ENCODE results near the gene COX20.
A peak's percentile ranks its signal among the peaks of the same experiment; 100 is the strongest.
"Not testable (repeated sequence)": the region's sequence is repeated elsewhere in the genome, so short reads cannot be mapped to it uniquely, and the experiment has no call there.

COX20 gene

DNA sequence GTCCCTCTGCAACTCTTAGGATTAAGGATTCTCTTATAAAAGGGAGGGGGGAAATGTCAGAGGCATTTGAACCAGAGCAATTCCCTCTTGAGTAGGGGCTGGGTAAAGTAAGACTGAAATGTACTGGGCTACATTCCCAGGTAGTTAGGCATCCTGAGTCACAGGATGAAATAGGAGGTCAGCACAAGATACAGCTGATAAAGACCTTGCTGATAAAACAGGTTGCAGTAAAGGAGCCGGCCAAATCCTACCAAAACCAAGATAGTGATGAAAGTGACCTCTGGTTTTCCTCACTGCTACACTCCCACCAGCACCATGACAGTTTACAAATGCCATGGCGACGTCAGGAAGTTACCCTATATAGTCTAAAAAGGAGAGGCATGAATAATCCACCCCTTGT, 14.3 kb upstream of the COX20 start:
- DNase-seq (ENCODE audit: low read depth in 1 of 2, low spot score in 1 of 2): no peak

DNA sequence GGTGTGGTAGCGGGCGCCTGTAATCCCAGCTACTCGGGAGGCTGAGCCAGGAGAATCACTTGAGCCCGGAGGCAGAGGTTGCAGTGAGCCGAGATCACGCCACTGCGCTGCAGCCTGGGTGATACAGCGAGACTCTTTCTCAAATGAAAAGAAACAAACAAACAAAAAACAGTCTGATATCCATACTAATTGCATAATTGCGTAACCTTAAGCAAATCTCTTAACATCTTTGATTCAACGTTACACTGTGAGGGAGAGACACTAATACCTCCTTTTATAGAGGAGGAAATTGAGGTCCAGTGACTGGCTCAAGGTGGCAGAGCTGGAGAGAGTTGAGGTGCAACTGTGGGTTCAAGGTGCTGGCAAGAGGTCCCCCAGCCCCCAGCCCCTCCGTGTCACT, 12.6 kb upstream of the COX20 start:
- no peak for DNase-seq (ENCODE audit: low read depth in 1 of 2, low spot score in 1 of 2)

DNA sequence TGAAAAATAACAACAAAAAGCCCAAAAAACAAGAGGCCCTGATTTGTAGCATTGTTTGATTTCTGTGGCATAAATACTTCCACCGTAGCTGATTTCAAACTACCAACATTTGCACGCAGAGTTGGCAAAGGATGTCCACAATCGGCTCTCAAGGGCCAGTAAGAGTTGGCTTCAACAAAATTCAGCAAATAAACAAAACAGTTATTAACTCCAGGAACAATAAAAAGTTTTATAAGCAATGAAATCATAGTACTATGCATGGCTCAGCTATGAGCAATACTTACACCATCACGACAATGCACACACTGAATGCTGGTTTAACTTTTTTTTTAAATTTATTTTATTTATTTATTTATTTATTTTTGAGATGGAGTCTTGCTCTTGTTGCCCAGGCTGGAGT, 8.7 kb upstream of the COX20 start:
- no peak for DNase-seq (ENCODE audit: low read depth in 1 of 2, low spot score in 1 of 2)

DNA sequence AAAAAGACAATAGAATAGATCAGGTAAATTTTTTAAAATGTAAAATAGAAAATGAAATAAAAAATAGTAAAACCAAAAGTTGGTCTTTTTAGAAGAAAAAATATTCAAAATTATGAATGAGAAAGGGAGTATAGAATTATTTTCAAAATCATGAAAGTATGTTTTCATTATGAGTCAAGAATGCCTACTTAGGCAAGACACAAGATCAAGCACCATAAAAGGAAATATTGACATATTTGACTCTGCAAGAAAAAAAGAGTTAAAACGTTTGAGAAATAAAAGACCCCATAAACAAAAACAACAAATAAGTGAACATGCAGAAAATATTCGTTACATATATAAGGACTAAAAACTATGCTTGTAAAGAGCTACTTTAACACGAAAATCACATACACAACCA, 4.8 kb upstream of the COX20 start:
- no peak for DNase-seq (ENCODE audit: low read depth in 1 of 2, low spot score in 1 of 2)

DNA sequence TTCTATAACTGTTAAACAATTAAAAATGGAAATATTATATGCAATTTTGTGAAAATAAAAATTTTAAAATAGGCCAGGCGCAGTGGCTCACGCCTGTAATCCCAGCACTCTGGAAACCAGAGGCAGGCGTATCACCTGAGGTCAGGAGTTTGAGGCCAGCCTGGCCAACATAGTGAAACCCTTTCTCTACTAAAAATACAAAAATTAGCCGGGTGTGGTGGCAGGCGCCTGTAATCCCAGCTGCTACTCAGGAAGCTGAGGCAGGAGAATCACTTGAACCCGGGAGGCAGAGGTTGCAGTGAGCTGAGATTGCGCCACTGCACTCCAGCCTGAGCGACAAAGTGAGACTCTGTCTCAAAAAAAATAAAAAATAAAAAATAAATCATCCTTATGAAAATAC, 2.2 kb upstream of the COX20 start:
- not testable (repeated sequence) for DNase-seq (ENCODE audit: low read depth in 1 of 2, low spot score in 1 of 2)

DNA sequence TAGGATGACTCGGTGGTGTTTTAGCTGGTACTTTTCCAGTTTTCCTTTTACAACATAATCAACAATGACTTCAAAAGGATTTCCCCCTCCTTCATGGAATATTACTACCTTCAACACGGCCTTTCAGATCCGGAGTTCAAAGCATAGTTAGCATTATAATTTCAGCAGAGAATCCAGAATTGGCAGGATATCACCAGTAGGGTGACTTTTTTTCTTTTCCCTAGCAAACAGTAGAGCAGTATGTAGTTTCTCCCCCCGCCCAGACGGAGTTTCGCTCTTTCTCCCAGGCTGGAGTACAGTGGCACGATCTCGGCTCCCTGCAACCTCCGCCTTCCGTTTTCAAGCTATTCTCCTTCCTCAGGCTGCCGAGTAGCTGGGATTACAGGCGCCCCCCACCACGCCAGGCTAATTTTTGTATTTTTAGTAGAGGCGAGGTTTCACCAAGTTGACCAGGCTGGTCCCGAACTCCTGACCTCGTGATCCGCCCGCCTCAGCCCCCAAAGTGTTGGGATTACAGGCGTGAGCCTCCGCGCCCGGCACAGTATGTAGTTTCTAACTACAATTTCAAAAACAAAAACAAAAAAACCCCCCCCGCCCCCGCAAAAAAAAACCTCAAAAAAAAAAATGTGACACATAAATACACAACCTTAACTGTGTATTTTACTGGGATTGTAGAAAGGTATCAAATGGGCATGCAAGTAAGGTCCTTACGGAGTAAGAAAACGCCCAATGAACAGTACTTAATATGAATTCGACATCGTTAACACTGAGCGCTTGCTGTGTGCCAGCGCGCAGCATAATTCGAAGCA, 1.5 kb upstream of the COX20 start:
- DNase-seq (ENCODE audit: low read depth in 1 of 2, low spot score in 1 of 2): peak; percentile 4 to 43

DNA sequence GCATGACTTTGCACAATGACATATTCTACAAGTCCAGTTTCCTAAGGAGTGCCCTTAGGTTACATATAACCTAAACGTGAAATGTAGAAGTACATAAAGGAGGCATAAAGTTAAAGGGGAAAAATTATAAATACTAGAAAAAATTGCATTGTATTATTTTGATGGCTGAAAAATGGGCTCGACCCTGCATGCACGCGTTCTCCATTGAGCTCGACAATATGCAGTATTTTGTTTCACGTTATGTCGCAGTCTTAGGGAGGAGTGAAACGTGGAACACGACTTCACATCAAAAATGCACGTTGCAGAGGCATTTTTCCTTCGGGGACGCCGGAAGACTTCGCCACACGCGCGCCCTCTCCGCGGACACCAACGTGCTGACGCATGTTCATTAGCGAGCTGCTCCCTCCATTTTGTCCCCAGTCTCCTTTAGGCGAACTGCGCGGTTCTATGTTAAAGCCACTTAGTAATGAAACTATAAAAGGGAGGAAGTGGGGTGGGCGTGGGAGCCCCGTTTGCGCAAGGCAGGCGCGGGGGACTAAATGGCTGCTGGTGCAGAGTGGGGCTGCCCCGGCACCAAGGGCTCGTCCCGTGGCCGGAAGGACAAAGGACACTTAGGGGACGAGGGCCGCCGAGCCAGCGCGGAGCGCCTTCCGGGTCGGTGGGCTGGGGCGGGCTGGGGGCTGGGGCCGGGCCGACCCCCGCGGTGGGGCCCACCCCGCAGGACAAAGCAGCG, 749 bp upstream of the COX20 start:
- DNase-seq (ENCODE audit: low read depth in 1 of 2, low spot score in 1 of 2): peak in 1 of 2 donors; percentile 74

DNA sequence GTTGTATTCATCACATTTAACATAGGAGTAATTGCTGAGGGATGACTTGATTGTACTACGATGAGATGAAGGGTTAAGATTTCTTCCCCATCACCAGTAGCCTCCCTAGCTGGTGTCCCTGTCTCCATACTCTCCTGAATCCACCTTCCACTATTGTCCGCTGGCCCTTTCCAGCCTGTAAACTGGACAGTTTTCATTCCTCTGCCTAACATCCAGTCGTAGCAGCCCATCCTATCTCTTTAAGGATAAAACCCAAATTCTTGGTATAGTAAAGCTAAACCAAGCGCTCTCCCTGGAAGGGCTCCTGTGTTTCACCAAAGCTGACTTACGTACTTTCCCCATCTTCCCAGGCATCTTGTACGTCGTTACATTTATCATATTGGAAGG, 670 bp downstream of the COX20 start:
- DNase-seq (ENCODE audit: low read depth in 1 of 2, low spot score in 1 of 2): no peak

DNA sequence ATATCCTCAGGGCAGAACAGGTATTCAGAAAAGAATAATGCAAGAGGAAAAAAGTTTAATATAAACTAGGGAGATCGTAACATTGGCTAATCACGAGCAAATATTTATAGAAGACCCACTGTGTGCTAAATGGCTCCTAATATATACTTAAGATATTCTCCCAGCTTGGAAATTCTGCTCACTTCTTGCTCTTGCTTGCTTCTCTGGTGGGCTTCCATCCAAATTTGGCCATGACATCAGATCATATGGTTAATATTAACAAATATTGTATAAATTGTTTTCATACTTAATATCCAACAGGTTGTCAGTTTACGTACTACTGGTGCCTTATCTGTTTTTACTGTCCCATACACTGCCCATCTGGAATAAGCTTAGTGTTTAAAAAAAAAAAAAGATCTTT, 1.1 kb downstream of the COX20 start:
- DNase-seq (ENCODE audit: low read depth in 1 of 2, low spot score in 1 of 2): no peak

DNA sequence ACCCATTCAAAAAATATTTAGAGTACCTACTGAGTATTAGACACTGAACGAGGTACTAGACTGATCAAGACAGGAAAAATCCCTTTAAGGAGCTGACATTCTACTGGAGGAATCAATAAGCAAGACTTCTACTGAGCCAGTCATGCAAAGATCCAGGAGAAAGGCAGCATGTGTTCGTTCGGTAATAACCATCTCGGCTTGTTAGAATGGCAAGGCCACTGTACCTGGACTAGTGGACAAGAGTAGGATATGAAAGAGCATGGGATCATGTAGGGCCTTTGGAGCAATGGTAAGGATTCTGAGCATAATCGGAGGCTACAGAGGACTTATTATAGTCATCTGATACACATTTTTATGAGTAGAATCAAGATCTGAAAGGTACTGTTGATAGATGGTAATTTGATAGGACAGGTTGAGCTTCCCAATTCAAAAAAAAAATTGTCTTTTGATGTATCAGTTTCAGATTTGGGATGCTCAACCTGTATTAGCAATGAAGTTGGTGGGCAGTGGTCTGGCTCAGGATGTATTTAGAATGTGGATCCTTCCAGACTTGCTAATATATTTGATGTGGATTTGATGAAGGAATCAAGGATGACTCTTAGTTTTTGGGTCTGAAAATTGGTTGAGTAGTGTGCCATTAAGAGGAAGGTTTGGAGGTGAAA, 2.3 kb downstream of the COX20 start:
- DNase-seq (ENCODE audit: low read depth in 1 of 2, low spot score in 1 of 2): no peak

DNA sequence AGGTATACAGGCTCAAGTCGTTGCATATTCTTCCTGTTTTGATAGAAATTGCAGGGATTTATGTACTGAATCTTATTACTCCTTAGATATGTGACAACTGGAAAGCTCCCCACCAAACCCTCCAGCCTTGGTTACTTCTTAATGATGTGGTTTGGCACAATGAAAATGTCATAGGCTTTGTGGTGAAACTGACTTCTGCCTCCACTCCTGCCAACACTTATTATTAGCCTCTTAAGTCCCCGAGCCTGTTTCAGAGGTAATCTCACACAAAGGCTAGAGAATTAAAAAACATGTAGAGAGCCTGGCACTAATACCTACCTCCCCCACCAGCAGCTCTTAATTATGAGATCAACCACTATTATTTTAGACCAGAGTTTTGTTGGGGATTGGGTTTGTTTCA, 4.2 kb downstream of the COX20 start:
- no peak for DNase-seq (ENCODE audit: low read depth in 1 of 2, low spot score in 1 of 2)

DNA sequence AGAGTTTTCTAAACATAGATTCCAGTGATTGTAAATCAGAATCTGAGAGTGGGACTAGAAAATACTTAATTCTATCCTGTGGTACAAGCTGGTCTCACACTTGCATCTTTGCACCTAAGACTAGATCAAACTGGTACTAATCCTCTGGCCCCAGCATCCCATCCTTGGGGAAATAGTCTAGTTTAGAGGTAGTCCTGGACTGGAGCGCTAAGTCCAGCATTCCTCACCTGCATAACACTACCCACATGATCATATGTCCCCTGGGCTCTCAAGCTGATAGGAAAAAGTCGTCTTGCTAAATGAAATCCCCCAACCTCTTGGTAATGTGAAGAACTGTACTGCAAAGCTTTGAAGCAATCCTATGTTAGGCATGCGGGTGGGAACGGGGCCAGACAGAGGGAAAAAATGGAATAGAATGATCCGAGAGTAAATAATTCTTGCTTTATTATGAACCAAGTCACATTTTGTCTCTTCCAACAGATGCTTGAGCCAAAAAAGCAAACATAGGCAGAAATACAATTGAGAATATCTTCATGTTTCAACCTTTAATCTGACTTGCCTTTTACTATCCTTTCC, 4.8 kb downstream of the COX20 start:
- no peak for DNase-seq (ENCODE audit: low read depth in 1 of 2, low spot score in 1 of 2)

DNA sequence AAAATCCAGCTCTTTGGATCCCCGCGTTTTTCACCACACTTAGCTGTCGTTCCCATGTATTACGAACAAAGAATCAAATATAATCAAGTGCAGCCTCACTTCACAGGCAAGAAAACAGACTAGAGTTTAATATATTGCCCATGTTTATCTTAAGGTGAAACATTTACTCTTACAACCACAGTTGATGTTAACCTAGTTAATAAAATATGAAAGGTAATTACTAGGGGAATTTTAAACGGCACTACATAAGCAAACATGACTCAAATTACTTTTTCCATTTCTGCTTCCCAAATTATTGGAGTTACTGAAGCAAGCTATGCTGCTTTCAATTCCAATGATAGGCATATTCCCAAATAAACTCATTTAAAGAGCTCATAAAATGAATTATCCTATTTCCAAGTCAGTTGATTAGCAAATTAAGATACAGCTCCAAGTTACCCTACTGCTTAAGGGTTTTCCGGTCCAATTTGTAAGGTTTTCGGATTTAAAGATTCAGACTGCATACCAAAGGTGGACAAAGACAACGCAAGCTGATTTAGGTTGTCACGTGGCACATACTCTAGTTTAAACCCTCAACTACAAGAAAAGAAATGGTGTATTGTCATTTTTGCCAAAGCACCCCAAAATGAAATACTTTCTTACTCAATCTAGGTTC, 5.9 kb downstream of the COX20 start:
- no peak for DNase-seq (ENCODE audit: low read depth in 1 of 2, low spot score in 1 of 2)

DNA sequence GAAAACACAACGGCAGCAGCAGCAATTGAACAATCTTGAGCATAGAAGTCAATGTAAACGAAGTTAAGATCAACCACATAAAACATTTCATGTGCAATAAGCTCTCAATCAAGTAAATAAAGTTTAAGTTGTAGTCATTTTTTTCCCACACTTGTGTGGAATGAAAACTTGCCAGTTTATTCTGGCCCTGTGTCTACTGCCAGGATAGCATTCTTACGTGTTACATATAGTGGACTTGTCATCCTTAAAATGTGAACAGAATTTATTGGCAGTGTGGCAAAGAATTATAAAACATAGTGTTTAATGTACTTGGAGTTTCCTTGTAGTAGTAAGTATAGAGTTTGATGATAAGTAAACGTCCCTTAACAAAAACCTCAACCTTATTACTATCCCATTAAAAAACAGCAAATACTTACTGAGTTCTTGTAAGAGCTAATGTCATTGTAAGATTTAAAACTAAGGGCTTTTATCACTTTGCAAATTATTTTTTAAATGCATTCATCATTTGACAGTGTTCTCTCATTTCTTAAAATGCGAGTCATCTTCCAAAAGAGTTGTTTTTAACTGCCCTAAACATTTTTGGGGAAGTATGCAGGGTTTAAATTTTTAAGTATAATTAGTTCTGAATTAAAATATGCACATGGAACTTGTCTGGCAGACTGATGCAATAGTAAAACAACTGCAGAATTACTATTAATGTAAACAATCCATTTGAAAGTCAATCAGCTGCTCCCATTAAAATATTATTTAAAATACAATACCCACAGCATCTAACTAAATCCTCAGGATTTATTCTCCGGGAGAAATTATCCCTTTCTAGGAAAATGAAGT, 7.9 kb downstream of the COX20 start:
- DNase-seq (ENCODE audit: low read depth in 1 of 2, low spot score in 1 of 2): no peak

DNA sequence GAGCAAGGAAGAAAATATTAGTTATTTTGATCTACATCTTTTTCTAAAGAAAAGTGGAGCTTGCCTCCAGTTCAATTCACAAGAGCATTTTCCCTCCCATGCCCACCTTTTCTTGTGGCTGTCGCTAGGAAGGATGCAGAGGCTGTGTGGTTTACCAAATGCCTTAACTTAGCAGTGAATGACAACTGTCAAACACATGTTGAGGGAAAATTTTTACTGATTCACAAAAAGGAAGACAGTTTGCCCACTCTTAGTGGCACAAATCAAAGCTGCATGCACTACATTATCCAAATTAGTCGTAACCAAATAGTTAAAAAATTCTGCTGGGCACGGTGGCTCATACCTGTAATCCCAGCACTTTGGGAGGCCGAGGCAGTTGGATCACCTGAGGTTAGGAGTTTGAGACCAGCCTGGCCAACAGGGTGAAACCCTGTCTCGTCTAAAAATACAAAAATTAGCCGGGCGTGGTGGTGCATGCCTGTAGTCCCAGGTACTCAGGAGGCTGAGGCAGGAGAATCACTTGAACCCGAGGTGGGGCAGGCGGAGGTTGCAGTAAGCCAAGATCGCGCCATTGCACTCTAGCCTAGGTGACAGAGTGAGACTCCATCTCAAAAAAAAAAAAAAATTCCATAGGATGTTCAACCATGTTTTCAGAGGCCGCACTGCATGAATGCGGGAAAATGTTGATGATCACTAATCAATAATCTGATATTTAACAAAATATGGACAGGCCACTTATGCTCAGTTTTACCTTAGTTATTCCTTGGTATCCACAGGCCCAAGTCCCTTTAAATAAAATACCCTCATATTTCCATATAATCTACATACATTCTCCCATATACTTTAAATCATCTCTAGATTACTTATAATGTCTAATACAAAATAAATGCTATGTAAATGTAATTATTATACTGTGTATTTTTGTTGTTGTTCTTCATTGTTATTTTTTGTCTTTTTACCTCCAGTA, 9.0 kb downstream of the COX20 start:
- no peak for DNase-seq (ENCODE audit: low read depth in 1 of 2, low spot score in 1 of 2)

DNA sequence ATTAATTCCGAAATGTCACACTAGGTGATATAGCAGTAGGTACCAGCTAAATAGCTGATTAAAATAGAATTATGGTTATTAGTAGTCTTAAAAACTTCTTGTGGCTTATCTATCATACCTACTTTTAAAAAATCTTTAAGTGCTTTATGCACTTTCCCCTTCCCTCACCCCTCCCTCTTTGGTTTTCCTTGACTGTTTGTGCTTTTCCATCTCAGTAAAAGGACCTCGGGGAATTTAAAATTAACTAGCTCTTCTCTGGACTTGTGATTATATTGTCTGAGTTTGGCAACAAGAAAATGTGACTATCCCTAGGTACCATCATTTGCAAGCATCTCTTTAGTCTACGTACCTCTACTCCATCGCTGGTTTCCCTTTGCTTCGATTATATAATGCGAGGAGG, 11.2 kb downstream of the COX20 start:
- DNase-seq (ENCODE audit: low read depth in 1 of 2, low spot score in 1 of 2): no peak

DNA sequence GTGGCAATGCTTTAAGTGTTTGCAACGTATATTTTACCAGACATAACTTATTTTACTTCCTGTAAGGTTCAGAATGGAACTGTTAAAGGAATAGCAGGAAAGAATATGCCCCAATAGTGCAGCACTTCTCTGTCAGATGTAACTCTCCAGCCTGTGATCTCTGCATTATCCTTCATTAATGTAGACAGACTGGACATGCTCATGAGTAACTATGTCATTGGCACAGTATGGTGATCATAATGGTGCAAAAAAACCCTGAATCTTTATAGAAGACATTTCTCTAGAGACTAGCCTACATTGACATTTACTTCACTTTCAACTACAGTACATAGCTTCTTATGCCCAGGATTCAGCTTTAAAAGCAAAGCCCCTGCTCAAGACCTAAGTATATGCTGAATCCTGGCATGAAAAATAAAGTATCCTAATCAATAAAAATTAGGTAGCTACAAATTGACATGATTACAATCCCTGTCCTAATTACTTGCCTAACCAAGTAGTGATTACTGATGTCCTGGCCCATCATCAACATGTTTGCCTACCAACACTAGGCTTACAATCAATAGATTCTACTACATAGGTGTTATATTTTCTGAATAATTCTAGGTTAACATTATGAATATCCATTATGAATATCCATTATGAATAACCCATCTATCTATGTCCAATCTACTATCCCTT, 13.9 kb downstream of the COX20 start:
- no peak for DNase-seq (ENCODE audit: low read depth in 1 of 2, low spot score in 1 of 2)

DNA sequence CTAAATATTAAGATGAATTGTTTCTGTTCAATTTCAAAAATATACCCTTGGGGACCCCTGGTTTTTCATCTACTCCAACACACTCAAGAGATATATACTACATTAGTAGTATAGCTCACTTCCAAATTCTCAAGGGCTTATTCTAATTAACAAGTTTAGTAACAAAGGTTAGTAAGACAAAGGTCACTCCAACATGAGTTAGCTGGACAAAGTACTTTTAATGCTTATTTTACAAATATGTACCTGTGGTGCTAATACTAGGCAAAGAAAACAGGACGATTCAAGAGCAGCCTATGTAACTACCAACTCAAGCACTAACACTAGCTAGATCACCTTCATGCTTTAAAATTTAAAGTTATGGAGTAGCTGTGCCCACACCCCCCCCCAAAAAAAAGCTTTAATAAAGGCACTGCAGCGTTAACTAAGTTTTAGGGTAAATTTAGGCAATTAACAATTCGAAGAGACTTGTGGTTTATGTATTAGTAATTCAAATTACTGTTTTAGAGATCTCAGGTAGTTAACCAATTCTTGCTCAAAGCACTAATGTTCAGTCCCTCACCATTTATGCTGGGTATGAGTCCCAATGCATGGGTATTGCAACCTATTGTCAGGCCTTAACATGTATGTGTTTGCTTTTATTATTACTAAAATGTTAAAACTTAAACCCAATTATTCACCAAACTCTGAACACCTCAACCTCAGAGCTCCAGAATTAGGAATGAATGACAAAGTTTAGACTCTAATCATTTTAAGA, 14.8 kb downstream of the COX20 start:
- no peak for DNase-seq (ENCODE audit: low read depth in 1 of 2, low spot score in 1 of 2)

Measured in stimulated activated CD4-positive, alpha-beta T cell treated with anti-CD3 and anti-CD28 coated beads, Interleukin-15, amount 100 ng/mL, for 1 hour (primary cell).